WTC11 (cell line): ENCODE results near the gene NCK1. TPM values are rescaled to one million over a fixed set of nuclear protein-coding genes. Genes with fewer than 3 reads are reported as not detected.

Experiments
- ATAC-seq: fragments of 200-7000 bp; cut with Tn5 transposase; 2 replicates; pipeline ENCODE4 v1.10.0; 2021; ENCODE audit warnings: mild to moderate bottlenecking, moderate library complexity
- CTCF ChIA-PET: fragments of 300-600 bp; sonication (Branson Sonifier 250); formaldehyde crosslinking; loops from one replicate; lab custom pipeline; 2021; ENCODE audit warnings: antibody characterized with exemption; lab: Charles Lee
- POLR2A ChIA-PET: fragments of 350-600 bp; sonication (Branson Sonifier 250); formaldehyde crosslinking; loops from one replicate; lab custom pipeline; 2021; ENCODE audit warnings: antibody characterized with exemption; lab: Charles Lee
- DNase-seq: peaks from one replicate; pipeline ENCODE4 v3.0.0; 2021; ENCODE audit warnings: low spot score
- H3K27ac Mint-ChIP-seq: 2 replicates; pipeline ENCODE4 v1.8.0; 2021; ENCODE audit warnings: mixed read lengths
- H3K27me3 Mint-ChIP-seq: 2 replicates; pipeline ENCODE4 v1.8.0; 2021; ENCODE audit warnings: low read depth, mild to moderate bottlenecking, moderate library complexity, mixed read lengths
- H3K36me3 Mint-ChIP-seq: 2 replicates; pipeline ENCODE4 v1.8.0; 2021; ENCODE audit warnings: mixed read lengths
- H3K4me1 Mint-ChIP-seq: 2 replicates; pipeline ENCODE4 v1.8.0; 2022; ENCODE audit warnings: mixed read lengths
- H3K4me3 Mint-ChIP-seq: 2 replicates; pipeline ENCODE4 v1.8.0; 2021; ENCODE audit warnings: mild to moderate bottlenecking, moderate library complexity, mixed read lengths
- H3K9me3 Mint-ChIP-seq: 2 replicates; pipeline ENCODE4 v1.8.0; 2021; ENCODE audit warnings: mixed read lengths
- ATF6 ChIP-seq: sonication (generic); formaldehyde crosslinking; IDR thresholded peaks from 2 replicates; pipeline ENCODE4 v1.8.1; 2023; ENCODE audit warnings: mild to moderate bottlenecking, missing genetic modification reagents
- CTCF ChIP-seq: fragments of 200-600 bp; IDR thresholded peaks from 2 replicates; pipeline ENCODE4 v1.8.0; 2022; ENCODE audit warnings: antibody characterized with exemption
- HMGA2 ChIP-seq: fragments of 250-450 bp; sonication (Bioruptor Pico); IDR thresholded peaks from 2 replicates; pipeline ENCODE4 v1.4.0; 2021; ENCODE audit warnings: mild to moderate bottlenecking, moderate library complexity
- IRF2 ChIP-seq: sonication (generic); formaldehyde crosslinking; IDR thresholded peaks from 2 replicates; pipeline ENCODE4 v1.8.0; 2022; ENCODE audit warnings: low read depth, missing genetic modification reagents, borderline replicate concordance
- KAT7 ChIP-seq: sonication (generic); formaldehyde crosslinking; IDR thresholded peaks from 2 replicates; pipeline ENCODE4 v1.8.1; 2023; ENCODE audit warnings: missing genetic modification reagents, mild to moderate bottlenecking, borderline replicate concordance
- MAX ChIP-seq: sonication (generic); formaldehyde crosslinking; IDR thresholded peaks from 2 replicates; pipeline ENCODE4 v1.8.0; 2022; ENCODE audit warnings: mild to moderate bottlenecking, missing genetic modification reagents
- MXD4 ChIP-seq: fragments of 250-450 bp; sonication (Bioruptor Pico); IDR thresholded peaks from 2 replicates; pipeline ENCODE4 v1.8.0; 2021; ENCODE audit warnings: mild to moderate bottlenecking, moderate library complexity, borderline replicate concordance
- NR2C2 ChIP-seq: sonication (generic); formaldehyde crosslinking; IDR thresholded peaks from 2 replicates; pipeline ENCODE4 v1.8.0; 2022; ENCODE audit warnings: mild to moderate bottlenecking, missing genetic modification reagents
- NR3C1 ChIP-seq: sonication (generic); formaldehyde crosslinking; conservative IDR thresholded peaks from 2 replicates; pipeline ENCODE4 v1.8.1; 2023; ENCODE audit warnings: low read depth, mild to moderate bottlenecking, missing genetic modification reagents
- SMAD3 ChIP-seq: sonication (generic); formaldehyde crosslinking; IDR thresholded peaks from 2 replicates; pipeline ENCODE4 v1.8.0; 2022; ENCODE audit warnings: missing genetic modification reagents, mild to moderate bottlenecking, borderline replicate concordance
- SP1 ChIP-seq: sonication (generic); formaldehyde crosslinking; conservative IDR thresholded peaks from 2 replicates; pipeline ENCODE4 v1.8.1; 2022; ENCODE audit warnings: missing genetic modification reagents
- TEAD4 ChIP-seq: sonication (generic); formaldehyde crosslinking; IDR thresholded peaks from 2 replicates; pipeline ENCODE4 v1.8.0; 2022; ENCODE audit warnings: mild to moderate bottlenecking, missing genetic modification reagents
- ZNF671 ChIP-seq: fragments of 250-450 bp; sonication (Bioruptor Pico); IDR thresholded peaks from 2 replicates; pipeline ENCODE4 v1.8.0; 2021; ENCODE audit warnings: mild to moderate bottlenecking
- total RNA-seq: library from RNA; stranded (reverse); gene quantifications from 3 replicates; pipeline ENCODE4 v1.2.3, GENCODE V29; 2021
- TF ChIP-seq, protein P1 (sequence below): sonication (generic); formaldehyde crosslinking; IDR thresholded peaks from 2 replicates; pipeline ENCODE4 v1.8.0; 2022; ENCODE audit warnings: missing genetic modification reagents
- TF ChIP-seq, protein P2 (sequence below): sonication (generic); formaldehyde crosslinking; conservative IDR thresholded peaks from 2 replicates; pipeline ENCODE4 v1.8.1; 2022; ENCODE audit warnings: mild to moderate bottlenecking, missing genetic modification reagents
- TF ChIP-seq, protein P3 (sequence below): fragments of 250-450 bp; sonication (Bioruptor Pico); IDR thresholded peaks from 2 replicates; pipeline ENCODE4 v2.1.2; 2022; ENCODE audit warnings: mild to moderate bottlenecking, moderate library complexity
- TF ChIP-seq, protein P4 (sequence below): sonication (generic); formaldehyde crosslinking; IDR thresholded peaks from 2 replicates; pipeline ENCODE4 v1.8.0; 2023; ENCODE audit warnings: missing genetic modification reagents, mild to moderate bottlenecking, borderline replicate concordance

The NCK1 gene
- total RNA-seq, 1 experiment from 2014 or later = 28.9 TPM

- TF ChIP-seq, protein P1, sequence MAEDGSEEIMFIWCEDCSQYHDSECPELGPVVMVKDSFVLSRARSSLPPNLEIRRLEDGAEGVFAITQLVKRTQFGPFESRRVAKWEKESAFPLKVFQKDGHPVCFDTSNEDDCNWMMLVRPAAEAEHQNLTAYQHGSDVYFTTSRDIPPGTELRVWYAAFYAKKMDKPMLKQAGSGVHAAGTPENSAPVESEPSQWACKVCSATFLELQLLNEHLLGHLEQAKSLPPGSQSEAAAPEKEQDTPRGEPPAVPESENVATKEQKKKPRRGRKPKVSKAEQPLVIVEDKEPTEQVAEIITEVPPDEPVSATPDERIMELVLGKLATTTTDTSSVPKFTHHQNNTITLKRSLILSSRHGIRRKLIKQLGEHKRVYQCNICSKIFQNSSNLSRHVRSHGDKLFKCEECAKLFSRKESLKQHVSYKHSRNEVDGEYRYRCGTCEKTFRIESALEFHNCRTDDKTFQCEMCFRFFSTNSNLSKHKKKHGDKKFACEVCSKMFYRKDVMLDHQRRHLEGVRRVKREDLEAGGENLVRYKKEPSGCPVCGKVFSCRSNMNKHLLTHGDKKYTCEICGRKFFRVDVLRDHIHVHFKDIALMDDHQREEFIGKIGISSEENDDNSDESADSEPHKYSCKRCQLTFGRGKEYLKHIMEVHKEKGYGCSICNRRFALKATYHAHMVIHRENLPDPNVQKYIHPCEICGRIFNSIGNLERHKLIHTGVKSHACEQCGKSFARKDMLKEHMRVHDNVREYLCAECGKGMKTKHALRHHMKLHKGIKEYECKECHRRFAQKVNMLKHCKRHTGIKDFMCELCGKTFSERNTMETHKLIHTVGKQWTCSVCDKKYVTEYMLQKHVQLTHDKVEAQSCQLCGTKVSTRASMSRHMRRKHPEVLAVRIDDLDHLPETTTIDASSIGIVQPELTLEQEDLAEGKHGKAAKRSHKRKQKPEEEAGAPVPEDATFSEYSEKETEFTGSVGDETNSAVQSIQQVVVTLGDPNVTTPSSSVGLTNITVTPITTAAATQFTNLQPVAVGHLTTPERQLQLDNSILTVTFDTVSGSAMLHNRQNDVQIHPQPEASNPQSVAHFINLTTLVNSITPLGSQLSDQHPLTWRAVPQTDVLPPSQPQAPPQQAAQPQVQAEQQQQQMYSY (CRISPR knock-in tag) = no peak
- TF ChIP-seq, protein P2, sequence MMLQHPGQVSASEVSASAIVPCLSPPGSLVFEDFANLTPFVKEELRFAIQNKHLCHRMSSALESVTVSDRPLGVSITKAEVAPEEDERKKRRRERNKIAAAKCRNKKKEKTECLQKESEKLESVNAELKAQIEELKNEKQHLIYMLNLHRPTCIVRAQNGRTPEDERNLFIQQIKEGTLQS (CRISPR knock-in tag) = no peak
- 0 out of 2 replicates have a peak, but pooled peaks have one; percentile 28 for TF ChIP-seq KAT7
These were observed 42.0 kb upstream of the NCK1 start (continued) for GRCh38 chr3:136819731-136820679.

DNA sequence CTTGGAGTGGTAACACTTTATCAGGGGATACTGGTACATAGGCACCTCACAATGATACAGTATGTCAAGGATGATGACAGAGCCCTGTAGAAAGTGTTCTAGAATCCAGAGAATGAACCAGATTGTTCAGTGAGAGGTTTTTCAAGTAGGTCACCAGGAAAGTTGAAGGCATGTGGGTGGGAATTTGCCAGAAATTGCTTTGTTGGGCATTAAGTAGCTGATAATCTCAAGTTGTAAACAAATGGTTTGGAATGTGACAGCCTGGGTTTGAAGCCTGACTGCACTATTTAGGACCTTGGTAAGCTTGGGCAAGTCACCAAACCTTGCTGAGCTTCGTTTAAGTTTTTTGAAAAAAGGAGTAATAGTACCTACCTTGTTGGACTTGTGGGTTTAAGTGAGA lies 30.5 kb upstream of the NCK1 start:
- Mint-ChIP-seq H3K27me3 (peaks cover 2% of the 10 kb centered on the region; the same call in 1 of the 2 replicates), H3K4me3 (no peak overlapping the region), H3K9me3 (peaks cover 33% of the 10 kb centered on the region), H3K36me3 (peaks cover 14% of the 10 kb centered on the region), H3K27ac (no peak overlapping the region), H3K4me1 (no peaks in the 10 kb centered on the region)
- TF ChIP-seq CTCF (no peak), HMGA2 (CRISPR knock-in tag) (no peak), KAT7 (no peak), ATF6 (no peak), IRF2 (CRISPR knock-in tag) (no peak), SMAD3 (CRISPR knock-in tag) (no peak), TEAD4 (CRISPR knock-in tag) (no peak), ZNF671 (CRISPR knock-in tag) (no peak), NR3C1 (CRISPR knock-in tag) (no peak), MXD4 (no peak), SP1 (CRISPR knock-in tag) (no peak), NR2C2 (CRISPR knock-in tag) (no peak), MAX (CRISPR knock-in tag) (no peak)
- TF ChIP-seq, protein P3, sequence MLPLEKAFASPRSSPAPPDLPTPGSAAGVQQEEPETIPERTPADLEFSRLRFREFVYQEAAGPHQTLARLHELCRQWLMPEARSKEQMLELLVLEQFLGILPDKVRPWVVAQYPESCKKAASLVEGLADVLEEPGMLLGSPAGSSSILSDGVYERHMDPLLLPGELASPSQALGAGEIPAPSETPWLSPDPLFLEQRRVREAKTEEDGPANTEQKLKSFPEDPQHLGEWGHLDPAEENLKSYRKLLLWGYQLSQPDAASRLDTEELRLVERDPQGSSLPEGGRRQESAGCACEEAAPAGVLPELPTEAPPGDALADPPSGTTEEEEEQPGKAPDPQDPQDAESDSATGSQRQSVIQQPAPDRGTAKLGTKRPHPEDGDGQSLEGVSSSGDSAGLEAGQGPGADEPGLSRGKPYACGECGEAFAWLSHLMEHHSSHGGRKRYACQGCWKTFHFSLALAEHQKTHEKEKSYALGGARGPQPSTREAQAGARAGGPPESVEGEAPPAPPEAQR (CRISPR knock-in tag) = no peak
- TF ChIP-seq, protein P4, sequence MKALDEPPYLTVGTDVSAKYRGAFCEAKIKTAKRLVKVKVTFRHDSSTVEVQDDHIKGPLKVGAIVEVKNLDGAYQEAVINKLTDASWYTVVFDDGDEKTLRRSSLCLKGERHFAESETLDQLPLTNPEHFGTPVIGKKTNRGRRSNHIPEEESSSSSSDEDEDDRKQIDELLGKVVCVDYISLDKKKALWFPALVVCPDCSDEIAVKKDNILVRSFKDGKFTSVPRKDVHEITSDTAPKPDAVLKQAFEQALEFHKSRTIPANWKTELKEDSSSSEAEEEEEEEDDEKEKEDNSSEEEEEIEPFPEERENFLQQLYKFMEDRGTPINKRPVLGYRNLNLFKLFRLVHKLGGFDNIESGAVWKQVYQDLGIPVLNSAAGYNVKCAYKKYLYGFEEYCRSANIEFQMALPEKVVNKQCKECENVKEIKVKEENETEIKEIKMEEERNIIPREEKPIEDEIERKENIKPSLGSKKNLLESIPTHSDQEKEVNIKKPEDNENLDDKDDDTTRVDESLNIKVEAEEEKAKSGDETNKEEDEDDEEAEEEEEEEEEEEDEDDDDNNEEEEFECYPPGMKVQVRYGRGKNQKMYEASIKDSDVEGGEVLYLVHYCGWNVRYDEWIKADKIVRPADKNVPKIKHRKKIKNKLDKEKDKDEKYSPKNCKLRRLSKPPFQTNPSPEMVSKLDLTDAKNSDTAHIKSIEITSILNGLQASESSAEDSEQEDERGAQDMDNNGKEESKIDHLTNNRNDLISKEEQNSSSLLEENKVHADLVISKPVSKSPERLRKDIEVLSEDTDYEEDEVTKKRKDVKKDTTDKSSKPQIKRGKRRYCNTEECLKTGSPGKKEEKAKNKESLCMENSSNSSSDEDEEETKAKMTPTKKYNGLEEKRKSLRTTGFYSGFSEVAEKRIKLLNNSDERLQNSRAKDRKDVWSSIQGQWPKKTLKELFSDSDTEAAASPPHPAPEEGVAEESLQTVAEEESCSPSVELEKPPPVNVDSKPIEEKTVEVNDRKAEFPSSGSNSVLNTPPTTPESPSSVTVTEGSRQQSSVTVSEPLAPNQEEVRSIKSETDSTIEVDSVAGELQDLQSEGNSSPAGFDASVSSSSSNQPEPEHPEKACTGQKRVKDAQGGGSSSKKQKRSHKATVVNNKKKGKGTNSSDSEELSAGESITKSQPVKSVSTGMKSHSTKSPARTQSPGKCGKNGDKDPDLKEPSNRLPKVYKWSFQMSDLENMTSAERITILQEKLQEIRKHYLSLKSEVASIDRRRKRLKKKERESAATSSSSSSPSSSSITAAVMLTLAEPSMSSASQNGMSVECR (CRISPR knock-in tag) = no peak
- no peak for ATAC-seq
- CTCF ChIA-PET = no interaction called here
- no peak for DNase-seq
- POLR2A ChIA-PET = no interaction called here
